Hippocampal formation (tissue), 2 donors: ENCODE data around the gene ZDHHC11B.
"Not testable (repeated sequence)": the region's sequence is repeated elsewhere in the genome, so short reads cannot be mapped to it uniquely, and the experiment has no call there.

Experiments used
- DNase-seq, 2 donors: peaks; one replicate each; lab custom pipeline; 2025; lab: John Stamatoyannopoulos, UW

Gene ZDHHC11B

DNA sequence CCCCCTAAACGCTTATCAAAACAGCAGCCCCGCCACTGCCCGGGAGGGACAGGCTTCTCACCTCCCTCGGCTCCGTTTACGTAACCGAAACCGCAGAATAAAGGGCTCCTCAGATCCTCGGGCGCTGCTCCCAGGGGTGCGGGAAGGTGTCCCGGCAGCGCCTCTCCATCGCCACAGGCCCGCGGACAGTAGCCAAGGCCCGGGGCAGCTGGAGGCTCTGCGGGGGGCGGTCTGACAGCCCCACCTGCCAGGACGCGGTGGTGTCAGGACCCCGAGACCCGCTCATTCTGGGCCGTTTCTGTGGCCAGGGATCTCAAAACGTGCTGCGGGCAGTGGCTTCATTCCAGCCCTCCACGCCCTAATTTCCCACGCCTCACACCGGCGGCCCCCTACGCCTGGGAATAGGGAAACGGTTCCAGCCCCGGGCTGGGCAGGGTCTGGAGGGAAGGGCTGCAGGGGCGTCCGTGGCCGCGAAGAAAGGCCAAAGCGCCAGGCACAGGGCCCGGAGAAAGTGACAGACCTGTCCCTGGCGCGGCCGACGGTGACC, 575 bp downstream of the ZDHHC11B start:
- DNase-seq = not testable (repeated sequence)

DNA sequence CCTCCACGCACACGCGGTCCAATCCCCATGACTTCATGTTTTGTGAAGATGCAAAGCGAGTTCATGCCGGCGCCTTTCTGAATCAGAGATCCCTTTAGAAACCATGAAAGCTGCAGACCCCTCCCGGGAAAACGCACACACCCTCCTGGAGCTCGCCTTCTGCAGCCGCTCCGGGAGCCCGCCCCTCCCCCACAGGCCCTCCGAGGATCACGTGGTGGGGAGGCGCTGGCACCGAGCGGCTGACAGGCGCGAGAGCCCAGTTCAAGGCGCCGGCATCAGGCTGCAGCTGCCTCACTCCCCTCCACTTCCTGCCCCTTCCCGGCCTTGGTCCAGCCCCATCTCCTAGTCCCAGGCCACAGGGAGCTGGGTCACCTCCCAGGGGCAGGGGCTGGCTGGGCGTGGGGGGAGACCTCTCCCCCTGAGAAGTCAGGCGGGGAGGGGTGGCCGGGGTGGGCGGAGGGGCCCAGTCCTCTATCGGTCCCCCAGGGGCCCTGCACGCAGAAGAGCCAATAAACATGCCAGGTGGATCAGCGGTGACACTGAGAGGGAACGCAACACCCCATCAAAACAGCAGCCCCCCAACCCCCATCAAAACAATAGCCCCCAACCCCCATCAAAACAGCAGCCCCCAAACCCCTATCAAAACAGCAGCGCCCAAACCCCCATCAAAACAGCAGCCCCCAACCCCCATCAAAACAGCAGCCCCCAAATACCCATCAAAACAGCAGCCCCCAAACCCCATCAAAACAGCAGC, 1.3 kb downstream of the ZDHHC11B start:
- not testable (repeated sequence) for DNase-seq

DNA sequence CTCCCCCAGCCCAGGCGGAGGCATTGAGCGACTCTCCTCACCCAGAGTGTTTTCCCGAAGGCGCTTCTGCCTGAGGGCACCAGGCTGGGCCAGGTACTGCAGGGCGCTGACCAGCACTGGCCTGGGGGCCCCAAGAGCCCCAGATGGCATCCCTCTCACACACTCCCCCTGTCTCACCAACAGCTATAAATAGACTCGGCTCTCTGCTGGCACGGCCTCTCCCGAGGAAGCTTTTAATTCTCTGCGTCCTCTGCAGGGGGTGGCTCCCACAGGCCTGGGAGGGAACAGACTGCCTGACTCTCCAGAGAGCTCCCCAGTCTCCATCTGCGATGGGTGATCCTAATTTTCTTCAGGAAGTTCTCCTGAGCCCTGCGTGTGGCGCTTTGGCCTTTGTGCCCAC, 2.2 kb downstream of the ZDHHC11B start:
- DNase-seq = not testable (repeated sequence)

DNA sequence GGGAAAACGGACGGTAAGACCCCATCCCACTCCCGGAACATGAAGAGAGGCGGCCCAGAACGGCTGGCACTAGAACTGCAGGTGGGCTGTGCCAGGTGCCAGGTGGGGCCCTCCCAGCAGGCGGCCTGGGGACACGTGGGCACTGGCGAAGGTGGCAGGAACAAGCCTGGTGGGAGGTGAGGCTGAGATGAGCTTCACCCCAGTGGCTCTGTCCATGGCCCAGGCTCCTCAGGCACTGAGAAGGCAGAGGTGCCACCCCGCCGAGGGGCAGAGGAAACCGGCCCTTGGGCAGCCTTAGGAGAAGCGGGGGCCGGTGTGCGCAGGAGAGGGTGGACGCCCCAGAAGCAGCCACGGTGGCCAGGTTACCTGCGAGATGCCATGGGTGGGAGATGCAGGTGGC, 4.0 kb downstream of the ZDHHC11B start:
- DNase-seq = not testable (repeated sequence)

DNA sequence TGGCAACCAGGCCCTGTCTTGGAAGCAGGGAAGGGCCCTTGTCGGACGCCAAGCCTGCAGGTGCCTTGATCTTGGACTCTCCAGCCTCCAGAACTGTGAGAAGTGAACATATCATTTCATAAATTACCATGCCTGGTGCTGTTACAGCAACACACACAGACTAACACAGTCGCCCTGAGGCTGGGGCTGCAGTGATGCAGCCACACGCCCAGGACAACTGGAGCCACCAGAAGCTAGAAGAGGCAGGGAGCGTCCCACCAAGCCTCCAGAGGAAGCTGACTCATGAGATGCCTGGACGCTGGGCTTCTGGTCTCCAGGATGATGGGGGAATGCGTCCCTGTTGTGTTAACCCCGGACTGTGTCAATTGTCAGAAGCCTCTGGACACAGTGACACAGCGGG, 5.6 kb downstream of the ZDHHC11B start:
- not testable (repeated sequence) for DNase-seq

DNA sequence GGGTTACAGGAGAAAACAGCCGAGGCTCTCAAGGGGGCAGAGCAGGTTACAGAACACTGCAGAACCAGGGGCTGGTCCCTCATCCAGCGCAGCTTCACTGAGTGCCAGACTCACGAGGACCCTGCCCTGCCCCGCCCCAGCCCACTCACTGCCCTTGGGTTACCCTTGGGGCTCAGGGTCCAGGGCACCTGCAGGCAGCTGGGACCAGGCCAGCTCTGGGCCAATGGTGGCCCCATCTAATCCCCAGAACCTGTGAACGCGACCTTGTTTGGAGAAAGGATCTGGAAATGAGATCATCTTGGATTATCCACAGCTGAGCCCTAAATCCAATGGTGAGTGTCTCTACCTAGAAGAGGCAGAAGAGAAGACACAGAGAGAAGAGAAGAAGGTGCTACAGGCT, 6.1 kb downstream of the ZDHHC11B start:
- DNase-seq = not testable (repeated sequence)

DNA sequence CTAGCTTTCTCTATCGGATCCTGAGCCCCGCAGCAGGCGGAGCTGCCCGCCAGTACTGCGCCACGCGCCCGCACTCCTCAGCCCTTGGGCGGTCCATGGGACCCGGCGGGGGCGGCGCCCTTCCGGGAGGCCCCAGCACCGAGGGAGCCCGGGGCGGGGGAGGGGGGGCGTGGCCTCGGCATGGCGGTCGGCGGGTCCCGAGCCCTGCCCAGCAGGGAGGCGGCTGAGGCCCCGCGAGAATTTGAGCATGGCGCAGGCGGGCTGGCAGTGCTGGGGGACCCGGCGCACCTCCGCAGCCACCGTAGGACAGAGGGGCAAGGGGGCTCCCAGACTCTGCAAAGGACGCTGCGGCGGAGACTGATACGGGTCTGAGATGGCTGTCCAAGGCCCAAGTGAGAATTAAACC, 6.8 kb downstream of the ZDHHC11B start:
- DNase-seq = no peak

DNA sequence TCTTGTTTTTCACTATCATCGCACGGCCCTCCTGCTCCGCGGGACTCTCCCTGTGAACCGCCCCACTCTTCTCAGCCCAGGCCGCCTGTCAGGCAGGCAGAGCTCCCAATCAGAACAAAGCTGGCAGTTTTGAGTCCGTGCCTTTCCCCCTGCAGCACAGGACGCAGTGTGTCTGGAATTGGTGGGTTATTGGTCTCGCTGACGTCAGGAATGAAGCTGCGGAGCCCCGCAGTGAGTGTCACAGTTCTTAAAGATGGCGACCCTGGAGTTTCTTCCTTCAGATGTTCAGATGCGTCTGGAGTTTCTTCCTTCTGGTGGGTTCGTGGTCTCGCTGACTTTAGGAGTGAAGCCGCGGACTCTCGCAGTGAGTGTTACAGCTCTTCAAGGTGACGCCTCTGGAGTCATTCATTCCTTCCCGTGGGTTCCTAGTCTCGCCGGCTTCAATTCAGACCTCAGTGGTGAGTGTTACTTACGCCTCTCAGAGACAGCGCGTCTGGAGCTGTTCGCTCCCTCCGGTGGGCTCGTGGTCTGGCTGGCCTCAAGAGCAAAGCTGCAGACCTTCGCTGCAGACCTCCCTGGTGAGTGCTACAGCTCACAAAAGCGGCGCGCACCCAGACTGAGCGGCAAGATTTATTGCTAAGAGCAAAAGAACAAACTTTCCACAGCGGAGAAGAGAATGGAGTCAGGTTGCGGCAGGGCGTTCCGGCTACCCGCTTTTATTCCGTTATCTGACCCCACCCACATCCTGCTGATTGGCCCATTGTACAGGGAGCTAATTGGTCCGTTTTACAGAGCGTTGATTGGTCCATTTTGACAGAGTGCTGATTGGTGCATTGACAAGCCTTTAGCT, 7.4 kb downstream of the ZDHHC11B start:
- DNase-seq = no peak

DNA sequence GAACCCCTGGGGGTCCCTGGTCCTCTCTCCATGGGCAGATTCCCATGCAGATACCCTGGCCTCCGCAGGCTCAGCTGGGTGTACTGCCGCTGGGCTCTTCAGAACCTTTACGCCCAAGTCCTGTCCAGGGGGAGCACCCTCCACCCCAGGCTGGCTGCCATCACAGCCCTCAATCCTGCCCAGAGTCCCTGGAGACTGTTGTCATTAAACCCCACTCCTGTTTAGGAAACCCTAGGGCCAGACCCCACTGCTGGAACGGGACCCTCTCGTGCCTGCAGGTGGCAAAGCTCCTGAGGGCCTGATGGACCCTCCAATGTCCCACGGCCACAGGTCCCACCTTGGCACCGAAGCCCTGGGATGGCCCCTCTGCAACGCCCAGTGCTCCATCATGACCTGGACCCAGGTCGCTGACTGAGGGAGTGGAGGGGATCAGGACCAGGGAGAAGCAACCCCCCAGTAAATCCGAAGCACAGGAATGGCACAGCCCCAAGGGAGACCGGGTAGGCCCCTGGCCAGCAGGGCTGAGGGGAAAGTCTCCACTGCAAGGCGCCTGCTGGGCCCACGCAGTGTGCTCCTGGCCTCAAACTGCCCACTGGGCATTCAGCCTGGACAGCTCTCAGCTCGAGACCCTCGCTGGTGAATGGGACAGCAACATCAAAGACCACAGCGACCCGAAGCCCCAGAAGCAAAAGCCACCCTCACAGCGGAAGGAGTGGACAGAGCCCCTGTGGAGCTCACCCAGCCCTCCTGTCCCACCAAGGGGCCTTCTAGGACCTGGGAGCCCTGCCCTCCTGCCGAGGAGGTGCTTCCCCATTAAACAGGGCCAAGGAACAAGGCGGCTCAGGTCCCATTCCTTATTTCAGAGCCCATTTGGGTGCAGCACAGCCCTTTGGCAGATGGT, 8.3 kb downstream of the ZDHHC11B start:
- no peak for DNase-seq

DNA sequence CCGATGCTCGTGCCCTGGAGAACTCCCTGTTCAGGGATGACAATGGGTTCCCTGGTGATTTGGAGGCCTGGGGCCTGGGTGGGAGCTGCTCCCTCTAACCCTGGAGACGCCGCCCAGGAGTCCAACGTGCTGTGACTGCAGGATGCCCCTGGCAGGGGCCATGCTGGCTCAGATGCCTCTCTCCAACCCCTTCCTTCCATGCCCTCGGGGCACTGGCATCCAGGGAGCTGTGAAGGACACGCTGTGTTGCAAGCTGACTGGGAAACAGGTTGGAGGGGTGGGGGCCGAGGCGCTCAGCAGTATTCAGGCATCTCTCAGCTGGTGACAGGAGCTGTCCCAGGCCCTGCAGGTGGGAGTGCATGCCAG, 9.0 kb downstream of the ZDHHC11B start:
- DNase-seq = not testable (repeated sequence)

DNA sequence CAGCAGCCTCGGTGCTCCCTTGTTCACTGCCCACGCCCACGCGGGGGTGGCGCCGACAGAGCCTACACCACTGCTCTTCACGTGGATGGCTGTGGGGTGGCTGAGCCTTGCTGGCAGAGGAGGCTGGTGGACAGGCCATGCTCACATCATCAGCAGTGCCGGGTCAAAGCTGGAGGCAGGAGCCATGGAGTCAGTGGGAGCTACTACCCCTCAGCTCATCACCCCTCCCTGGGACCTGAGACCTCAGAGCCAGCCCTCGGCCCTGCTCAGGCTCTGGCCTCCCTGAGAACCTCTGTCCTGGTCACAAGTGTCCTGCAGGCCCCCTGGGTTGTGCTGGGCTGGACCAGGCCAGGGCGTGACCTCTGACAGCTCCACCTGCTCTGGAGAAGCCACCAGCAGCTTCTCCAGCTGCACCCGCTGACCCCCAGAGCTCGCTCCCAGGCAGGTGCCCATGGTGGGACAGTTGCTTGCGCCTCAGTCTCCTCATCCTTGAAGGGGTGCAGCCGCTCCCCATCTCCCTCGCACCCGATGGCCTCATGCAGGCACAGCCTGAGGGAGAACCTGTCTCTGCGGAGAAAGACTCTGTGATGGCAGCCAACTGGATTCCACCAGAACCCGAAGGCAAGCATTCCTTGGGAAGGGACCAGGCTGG, 9.5 kb downstream of the ZDHHC11B start:
- DNase-seq = not testable (repeated sequence)

DNA sequence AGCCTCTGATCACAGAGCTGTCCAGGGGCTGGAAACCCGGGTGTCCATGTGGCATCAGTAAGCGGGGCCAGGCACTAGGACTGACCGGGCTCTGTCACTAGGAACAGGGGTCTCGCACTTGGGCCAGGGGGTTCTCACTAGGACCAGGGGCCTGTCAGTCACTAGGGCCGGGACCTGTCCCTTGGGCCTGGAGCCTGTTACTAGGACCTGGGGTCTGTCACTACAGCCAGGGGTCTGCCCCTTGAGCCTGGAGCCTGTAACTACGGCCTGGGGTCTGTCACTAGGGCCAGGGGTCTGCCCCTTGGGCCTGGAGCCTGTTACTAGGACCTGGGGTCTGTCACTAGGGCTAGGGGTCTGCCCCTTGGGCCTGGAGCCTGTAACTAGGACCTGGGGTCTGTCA, 10.2 kb downstream of the ZDHHC11B start:
- not testable (repeated sequence) for DNase-seq

DNA sequence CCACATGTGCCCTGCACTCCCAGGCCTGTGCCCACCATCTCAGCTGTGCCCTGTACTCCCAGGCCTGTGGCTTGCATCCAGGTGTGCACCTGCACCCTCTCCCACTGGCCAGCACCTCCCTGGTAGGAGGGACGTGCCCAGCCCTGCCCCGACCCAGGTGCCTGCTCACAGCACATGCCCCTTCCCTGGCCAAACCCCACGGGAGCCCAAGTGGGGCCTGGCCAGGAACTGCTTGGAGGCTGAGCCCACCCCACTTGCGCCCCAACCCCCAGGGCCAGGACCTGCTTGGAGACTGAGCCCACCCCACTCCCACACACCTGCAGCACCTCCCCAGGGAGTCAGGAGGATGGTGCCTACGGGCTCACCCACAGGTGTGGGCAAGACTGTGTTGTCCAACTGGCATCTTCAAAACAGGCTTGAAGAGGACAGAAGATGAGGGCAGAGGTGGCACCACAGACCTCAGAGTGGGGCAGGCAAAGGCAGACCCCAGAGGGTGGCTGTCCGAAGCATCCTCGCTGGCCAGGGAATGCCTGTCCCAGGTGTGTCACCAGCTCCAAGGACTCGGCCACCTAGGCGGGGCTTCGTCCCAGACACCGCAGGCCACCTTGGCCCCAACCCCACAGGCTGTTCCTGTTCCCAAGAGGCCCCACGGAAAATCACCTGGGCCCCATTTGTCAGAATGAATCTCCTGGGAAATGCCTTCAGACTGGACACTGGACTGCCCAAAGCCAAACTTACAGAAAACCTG, 10.8 kb downstream of the ZDHHC11B start:
- DNase-seq = no peak

DNA sequence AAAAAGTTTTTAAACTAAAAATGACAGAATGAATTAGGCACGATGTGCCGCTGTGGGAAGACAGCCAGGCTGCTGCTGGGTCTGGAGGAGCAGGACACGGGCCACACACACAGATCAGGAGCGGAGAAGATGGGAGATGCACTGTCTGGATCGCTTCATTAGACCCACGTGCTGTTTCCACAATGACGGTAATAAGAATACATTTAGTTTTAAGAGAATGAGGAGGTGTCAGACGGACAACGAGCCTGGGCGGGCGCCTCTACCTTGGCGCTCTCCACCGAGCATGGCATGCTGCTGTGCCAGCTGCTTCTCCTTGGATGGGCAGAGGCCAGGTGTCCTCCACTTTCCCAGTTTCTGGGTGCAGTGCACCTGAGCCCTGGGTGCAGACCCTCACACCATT, 11.6 kb downstream of the ZDHHC11B start:
- DNase-seq = not testable (repeated sequence)

DNA sequence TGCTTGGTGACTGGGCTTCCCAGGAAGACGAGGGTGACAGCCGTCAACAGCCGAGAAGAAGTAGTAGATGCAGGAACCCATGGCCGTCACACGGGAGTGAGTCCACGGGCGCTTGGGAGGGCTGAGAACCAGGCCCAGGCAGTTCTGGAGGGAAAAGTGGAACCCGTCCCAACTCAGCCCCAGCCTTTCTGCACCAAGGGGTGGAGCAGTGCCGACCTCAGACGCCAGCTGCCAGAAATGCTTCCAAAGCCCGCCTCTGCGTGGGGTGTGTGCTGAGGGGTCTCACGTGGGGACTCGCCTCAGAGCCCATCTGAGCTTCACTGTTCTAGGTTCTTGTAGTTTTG, 12.0 kb downstream of the ZDHHC11B start:
- not testable (repeated sequence) for DNase-seq

DNA sequence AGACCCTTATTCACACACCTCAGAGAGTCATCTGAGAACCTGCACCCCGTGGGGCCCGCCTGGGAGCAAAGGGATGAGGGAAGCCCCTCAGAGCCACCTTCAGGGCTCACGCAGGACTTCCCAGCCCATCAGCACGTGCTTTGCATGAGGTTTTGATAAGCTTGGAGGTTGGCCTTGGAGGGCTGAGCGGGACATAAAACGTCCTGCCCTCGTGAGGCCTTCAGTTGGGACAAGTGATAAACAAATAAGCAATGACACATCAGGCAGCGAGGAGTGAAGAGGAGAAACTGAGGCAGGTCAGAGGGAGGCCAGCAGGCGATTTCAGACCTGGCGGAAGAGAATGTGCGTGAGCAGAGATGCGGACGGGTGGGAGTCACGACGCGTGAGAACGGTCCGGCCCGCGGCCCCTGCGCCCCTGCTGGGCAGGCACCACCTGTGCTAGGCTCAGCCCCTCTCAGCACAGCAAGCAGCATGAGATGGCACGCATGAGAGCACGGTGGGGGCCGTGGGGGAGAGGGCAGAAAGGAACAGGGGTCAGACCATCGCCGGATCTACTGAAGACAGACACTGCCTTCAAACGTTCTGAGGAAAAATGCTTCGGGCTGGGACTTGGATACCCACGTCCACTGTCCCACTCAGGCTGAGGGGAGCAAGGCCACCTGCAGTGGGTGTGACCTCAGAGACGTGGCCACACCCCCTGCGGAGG, 12.5 kb downstream of the ZDHHC11B start:
- not testable (repeated sequence) for DNase-seq

DNA sequence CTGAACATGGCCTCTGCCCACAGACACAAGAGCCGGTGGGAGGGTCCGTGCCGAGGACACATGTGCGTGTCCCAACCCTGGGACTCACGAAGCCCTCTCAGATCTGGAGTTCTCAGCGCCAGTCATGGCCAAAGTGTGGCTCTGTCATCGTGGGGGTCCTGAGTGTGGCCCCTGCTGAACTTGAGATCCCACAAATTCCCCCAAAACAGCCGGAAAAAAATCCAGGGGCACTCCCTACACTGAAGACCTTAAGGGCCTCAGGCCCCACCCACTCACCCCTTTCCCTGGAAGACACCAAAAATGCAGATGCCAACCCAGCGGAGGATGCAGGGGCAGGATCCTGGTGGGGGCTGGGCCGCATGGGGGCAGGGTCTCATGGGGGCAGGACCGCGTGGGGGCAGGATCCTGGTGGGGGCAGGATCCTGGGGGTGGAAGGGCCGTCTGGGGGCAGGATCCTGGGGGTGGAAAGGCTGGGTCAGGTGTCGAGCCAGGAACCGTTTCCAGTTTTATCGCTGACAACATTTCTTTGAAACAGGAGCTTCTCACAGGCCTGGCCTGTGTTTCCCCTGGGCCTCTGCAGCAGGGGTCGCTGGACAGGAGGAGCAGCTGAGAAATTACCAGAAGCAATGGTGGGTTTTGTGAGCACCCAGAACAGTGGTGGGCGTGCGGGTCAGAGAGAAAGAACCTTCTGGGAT, 13.3 kb downstream of the ZDHHC11B start:
- not testable (repeated sequence) for DNase-seq

DNA sequence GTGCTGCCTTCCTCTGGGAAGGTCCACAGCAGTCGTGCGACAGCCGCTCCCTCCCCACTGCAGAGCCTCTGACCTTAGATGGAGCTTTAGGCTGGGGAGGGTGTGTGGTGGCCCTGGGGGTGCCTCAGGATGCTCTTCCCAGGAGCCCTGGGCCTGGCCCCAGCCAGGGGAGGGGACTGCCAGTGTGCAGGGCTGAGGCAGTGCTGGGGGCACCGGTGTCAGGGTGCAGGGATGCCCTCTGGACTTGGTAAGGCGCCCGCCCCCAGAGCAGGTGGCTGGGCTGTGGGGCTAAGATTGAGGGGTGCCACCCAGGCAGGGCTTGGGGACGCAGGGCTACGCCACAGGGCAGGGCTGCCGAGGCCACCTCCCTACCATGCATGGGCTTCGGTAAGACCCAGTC, 13.9 kb downstream of the ZDHHC11B start:
- DNase-seq = not testable (repeated sequence)

DNA sequence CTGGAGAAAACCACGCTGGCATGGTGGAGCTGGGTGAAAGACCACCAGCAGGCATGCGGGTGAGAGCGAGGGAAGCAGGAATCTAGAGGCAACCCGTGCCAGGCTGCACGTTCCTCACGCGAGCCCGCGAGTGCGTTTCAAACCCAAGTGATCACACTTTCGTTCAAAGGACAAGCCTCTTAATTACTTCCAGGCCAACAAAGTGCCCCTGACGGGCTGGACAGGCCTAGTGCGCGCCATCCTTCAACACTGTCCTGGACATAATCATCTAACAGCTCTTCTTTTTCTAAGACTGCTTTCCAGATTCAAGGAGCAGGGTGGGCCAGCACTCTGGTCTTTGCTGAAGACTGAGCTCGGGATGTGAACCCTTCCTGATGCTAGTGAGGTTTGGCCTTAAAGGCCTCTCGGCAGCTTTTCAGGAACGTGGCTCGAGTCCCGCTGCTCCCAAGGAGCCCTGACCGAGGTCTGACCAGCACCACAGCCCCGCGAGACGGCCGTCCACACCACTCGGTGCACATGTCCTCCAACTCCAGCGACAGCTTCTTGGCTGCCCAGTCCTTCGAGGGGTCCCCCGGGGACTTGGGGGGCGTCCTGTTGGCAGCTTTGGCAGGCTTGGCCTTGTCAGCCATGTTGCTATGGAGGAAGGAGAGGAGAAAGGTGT, 14.9 kb downstream of the ZDHHC11B start:
- DNase-seq = not testable (repeated sequence)
